Stimulated activated CD8-positive, alpha-beta memory T cell treated with anti-CD3 and anti-CD28 coated beads, Interleukin-7, amount 100 ng/mL, for 1 hour (primary cell): ENCODE measurements around the gene PAK1IP1.
"Not testable (repeated sequence)": the region's sequence is repeated elsewhere in the genome, so short reads cannot be mapped to it uniquely, and the experiment has no call there.

Experiments used
- DNase-seq, 2 donors: peaks; one replicate each; pipeline ENCODE4 v3.0.0-alpha.2; 2020; ENCODE audit warnings: low read depth in 2 of 2

Gene PAK1IP1

DNA sequence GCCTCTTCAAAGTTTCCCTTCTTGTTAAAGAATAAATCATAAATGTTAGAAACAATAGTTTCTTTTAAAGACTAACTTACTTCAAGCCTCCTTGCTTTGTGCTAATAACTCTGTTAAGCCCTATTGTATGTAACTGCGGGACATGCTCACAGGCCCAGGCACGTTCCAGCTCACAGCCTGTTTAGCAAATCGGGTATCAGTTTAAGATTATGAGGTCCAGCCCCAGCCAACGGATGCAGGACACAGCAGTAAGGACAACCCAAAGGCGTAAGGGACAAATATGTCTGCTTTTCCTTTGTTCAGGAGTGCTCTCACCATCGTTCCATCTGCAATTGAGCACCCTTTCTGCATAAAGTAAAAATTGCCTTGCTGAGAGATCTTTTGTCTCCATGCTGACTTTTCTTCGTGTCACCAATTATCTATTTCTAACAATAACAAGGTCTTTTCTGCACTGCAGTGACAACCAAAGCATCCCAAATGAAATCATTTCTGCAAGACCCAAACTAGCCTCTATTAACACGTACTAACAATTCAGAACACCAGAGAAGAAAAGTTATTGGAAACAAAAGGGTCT is 1.7 kb upstream of the PAK1IP1 start:
- DNase-seq = no peak

DNA sequence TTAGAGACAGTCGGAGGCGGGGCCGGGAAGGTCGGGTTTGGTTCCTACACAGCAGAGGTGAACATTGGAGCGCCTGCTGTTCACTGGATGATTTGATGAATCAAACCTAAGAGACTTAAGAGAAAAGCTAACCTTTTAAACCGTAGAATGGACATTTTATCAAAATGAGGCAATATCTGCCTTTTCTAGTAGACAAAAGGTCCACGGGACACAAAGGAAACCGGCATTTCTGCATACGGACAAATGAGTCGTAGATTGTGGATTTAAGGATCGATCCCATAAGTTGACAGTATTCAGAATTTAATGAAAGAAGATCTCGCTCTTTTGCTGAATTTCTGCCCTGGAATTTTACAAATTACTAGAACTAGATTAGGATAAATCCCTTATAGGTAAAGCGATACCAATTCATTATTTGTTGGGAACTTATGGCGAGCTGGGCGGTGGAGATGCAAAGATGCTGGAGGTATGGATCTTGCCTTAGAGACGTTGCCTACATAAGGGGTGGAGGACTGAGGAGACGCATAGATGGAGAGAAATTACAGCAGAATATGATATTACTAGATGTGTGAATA is 400 bp downstream of the PAK1IP1 start:
- DNase-seq = no peak

DNA sequence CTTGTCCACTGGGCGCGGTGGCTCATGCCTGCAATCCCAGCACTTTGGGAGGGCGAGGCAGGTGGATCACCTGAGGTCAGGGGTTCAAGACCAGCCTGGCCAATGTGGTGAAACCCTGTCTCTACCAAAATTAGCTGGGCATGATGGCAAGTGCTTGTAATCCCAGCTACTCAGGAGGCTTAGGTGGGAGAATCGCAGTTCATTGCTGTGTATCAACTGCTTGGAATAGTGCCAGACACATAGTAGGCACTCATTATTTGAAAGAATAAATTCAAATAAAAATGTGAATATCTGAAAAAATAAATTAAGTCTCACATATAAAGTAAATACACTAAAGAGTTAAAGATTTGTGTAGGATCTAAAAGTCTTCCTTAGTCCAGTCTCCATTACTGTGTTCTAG is 1.9 kb downstream of the PAK1IP1 start:
- DNase-seq = no peak

- no peak for DNase-seq
These were observed 19.2 kb downstream of the PAK1IP1 start for GRCh38 chr6:10713962-10714361.

GRCh38 chr6:10719296-10719963 is 24.7 kb downstream of the PAK1IP1 start:
- no peak for DNase-seq

DNA sequence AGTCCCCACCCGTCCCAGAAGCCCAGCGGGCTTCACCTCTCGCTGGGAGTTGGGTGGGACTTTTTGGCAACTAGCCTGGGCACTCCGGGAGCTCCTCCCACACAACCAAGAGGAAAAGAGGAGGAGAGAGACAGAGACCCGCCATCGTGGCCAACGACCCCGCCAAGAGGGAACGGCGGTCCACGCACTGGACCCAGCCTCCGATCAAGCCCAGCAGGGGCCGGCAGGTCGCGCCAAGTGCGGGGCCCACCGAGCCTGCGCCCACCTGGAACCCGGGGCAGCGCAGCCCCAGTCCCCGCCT is 25.1 kb downstream of the PAK1IP1 start:
- no peak for DNase-seq

DNA sequence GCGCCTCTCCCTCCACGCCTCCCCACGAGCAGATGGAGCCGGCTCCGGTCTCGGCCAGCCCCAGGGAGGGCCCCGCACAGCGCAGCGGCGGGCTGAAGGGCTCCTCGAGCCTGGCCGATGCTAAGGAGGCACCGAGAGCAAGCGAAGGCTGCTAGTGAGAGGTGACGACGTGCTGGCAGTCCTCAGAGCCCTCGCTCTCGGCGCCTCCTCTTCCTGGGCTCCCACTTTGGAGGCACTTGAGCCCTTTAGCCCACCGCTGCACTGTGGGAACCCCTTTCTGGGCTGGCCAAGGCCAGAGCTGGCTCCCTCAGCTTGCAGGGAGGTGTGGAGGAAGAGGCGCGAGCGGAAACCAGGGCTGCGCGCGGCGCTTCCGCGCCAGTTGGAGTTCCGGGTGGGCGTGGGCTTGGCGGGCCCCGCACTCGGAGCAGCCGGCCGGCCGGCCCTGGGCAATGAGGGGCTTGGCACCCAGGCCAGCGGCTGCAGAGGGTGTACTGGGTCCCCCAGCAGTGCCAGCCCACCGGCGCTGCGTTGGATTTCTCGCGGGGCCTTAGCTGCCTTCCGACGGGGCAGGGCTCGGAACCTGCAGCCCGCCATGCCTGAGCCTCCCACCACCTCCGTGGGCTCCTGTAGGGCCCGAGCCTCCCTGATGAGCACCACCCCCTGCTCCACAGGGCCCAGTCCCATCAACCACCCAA is 25.6 kb downstream of the PAK1IP1 start:
- DNase-seq = peak; percentile 22 to 49

- not testable (repeated sequence) for DNase-seq
These were observed 26.4 kb downstream of the PAK1IP1 start for GRCh38 chr6:10720960-10721849.

GRCh38 chr6:10721850-10722569 is 27.2 kb downstream of the PAK1IP1 start:
- no peak for DNase-seq

DNA sequence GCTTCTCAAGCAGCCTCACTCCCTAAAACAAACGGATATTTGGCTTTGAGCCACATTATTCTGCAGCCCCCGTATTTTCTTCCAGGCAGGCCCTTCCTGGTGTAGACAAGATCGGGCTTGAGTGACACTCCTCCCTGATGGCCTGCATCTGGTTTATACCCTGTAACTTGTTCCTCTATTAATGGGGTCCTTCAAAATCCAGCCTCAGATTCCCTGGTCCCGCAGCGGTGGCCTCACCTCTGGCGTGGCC is 27.7 kb downstream of the PAK1IP1 start:
- DNase-seq = no peak

- peak; percentile 55 to 67 for DNase-seq
These were observed 28.2 kb downstream of the PAK1IP1 start, which contains the start of gene TMEM14C for GRCh38 chr6:10722820-10723566. TSS of gene TMEM14C (plus strand) at chr6:10723070. CDS start at chr6:10724614, 1,544 bp downstream.

- DNase-seq = no peak
These were observed 28.8 kb downstream of the PAK1IP1 start for GRCh38 chr6:10723567-10723881.

GRCh38 chr6:10725044-10725443 is 30.3 kb downstream of the PAK1IP1 start:
- DNase-seq = no peak

- no peak for DNase-seq
These were observed 30.9 kb downstream of the PAK1IP1 start for GRCh38 chr6:10725716-10726115.

- no peak for DNase-seq
These were observed 35.5 kb downstream of the PAK1IP1 start for GRCh38 chr6:10730254-10730653.

- DNase-seq = no peak
These were observed 38.5 kb downstream of the PAK1IP1 start for GRCh38 chr6:10733151-10733715.

DNA sequence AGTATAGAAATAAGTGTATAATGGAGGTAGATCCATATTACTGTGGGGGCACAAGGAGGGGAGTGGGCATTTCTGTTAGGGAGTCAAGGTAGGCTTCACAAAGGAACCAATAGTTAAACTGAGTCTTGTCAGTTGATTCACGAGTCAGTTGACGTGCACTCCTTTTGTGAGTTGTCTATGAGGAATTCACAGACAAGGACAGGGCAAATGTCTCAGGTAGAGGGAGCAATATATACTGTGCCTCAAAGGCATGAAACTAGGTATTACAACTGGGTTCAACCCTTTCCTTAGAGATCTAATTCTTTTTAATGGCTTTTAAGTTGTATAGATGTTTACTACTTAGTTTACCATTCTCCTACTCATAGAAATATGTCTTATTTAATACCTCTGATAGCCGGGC is 39.1 kb downstream of the PAK1IP1 start:
- no peak for DNase-seq

- no peak for DNase-seq
These were observed 42.0 kb downstream of the PAK1IP1 start for GRCh38 chr6:10736731-10737130.

- no peak for DNase-seq
These were observed 45.3 kb downstream of the PAK1IP1 start for GRCh38 chr6:10740061-10740460.

DNA sequence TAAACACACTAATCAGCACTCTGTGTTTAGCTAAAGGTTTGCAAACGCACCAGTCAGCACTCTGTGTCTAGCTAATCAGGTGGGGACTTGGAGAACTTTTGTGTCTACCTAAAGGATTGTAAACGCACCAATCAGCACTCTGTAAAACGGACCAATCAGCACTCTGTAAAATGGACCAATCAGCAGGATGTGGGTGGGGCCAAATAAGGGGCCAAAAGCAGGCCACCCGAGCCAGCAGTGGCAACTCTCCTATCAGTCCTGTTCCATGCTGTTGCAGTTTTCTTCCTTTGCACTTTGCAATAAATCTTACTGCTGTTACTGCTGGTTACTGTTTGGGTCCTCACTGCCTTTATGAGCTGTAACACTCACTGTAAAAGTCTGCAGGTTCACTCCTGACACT is 46.9 kb downstream of the PAK1IP1 start:
- DNase-seq = not testable (repeated sequence)

DNA sequence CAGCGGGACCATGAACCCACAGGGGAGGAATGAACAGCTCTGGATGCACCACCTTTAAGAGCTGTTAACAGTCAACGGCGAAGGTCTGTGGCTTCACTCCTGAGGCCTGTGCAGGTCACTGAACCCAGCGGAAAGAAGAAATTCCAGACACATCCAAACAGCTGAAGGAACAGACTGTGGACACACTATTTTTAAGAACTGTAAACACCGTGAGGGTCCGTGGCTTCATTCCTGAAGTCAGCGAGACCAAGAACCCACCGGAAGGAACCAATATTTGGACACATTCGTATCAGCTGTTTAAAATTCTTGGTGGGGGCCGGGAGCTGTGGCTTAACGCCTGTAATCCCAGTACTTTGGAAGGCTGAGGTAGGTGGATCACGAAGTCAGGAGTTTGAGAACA is 47.5 kb downstream of the PAK1IP1 start:
- DNase-seq = no peak
